ENCODE data around the gene LMO2.
"Not testable (repeated sequence)": the region's sequence is repeated elsewhere in the genome, so short reads cannot be mapped to it uniquely, and the experiment has no call there.

The LMO2 gene

GRCh38 chr11:33843018-33843417 lies 48.9 kb downstream of the LMO2 start:
- Histone ChIP-seq H3K27me3 (replicated peaks; ENCODE audit: control insufficient read depth, insufficient read depth, low read length, poor library complexity, severe bottlenecking) (no peaks in the 10 kb centered on the region), H3K4me3 (ENCODE audit: insufficient read depth, low read depth, low read length, poor library complexity, severe bottlenecking) (no peak overlapping the region), H3K27ac (ENCODE audit: insufficient read depth, low read length, poor library complexity, severe bottlenecking) (no peak overlapping the region), H3K9me3 (ENCODE audit: control insufficient read depth, low read length) (no peaks in the 10 kb centered on the region), H3K36me3 (ENCODE audit: control insufficient read depth, insufficient read depth, low read length) (no peaks in the 10 kb centered on the region), H3K4me1 (ENCODE audit: control insufficient read depth, insufficient read depth, low read length, poor library complexity, severe bottlenecking) (no peaks in the 10 kb centered on the region)
- no peak for DNase-seq

GRCh38 chr11:33842236-33842915 lies 49.5 kb downstream of the LMO2 start:
- no peak for DNase-seq
- Histone ChIP-seq H3K4me1 (ENCODE audit: control insufficient read depth, insufficient read depth, low read length, poor library complexity, severe bottlenecking) (no peaks in the 10 kb centered on the region), H3K27ac (ENCODE audit: insufficient read depth, low read length, poor library complexity, severe bottlenecking) (no peak overlapping the region), H3K4me3 (ENCODE audit: insufficient read depth, low read depth, low read length, poor library complexity, severe bottlenecking) (no peak overlapping the region), H3K27me3 (replicated peaks; ENCODE audit: control insufficient read depth, insufficient read depth, low read length, poor library complexity, severe bottlenecking) (no peaks in the 10 kb centered on the region), H3K9me3 (ENCODE audit: control insufficient read depth, low read length) (no peaks in the 10 kb centered on the region), H3K36me3 (ENCODE audit: control insufficient read depth, insufficient read depth, low read length) (no peaks in the 10 kb centered on the region)

GRCh38 chr11:33838234-33838633 lies 53.6 kb downstream of the LMO2 start:
- not testable (repeated sequence) for H3K27ac ChIP-seq (ENCODE audit: insufficient read depth, low read length, poor library complexity, severe bottlenecking); H3K9me3 ChIP-seq (ENCODE audit: control insufficient read depth, low read length); H3K36me3 ChIP-seq (ENCODE audit: control insufficient read depth, insufficient read depth, low read length); H3K4me3 ChIP-seq (ENCODE audit: insufficient read depth, low read depth, low read length, poor library complexity, severe bottlenecking); DNase-seq; H3K27me3 ChIP-seq (replicated peaks; ENCODE audit: control insufficient read depth, insufficient read depth, low read length, poor library complexity, severe bottlenecking); H3K4me1 ChIP-seq (ENCODE audit: control insufficient read depth, insufficient read depth, low read length, poor library complexity, severe bottlenecking)

GRCh38 chr11:33837334-33837733 lies 54.5 kb downstream of the LMO2 start:
- not testable (repeated sequence) for H3K27me3 ChIP-seq (replicated peaks; ENCODE audit: control insufficient read depth, insufficient read depth, low read length, poor library complexity, severe bottlenecking); DNase-seq; H3K4me3 ChIP-seq (ENCODE audit: insufficient read depth, low read depth, low read length, poor library complexity, severe bottlenecking); H3K9me3 ChIP-seq (ENCODE audit: control insufficient read depth, low read length); H3K27ac ChIP-seq (ENCODE audit: insufficient read depth, low read length, poor library complexity, severe bottlenecking); H3K4me1 ChIP-seq (ENCODE audit: control insufficient read depth, insufficient read depth, low read length, poor library complexity, severe bottlenecking); H3K36me3 ChIP-seq (ENCODE audit: control insufficient read depth, insufficient read depth, low read length)

- Histone ChIP-seq H3K36me3 (ENCODE audit: control insufficient read depth, insufficient read depth, low read length) (no peaks in the 10 kb centered on the region), H3K4me3 (ENCODE audit: insufficient read depth, low read depth, low read length, poor library complexity, severe bottlenecking) (no peak overlapping the region), H3K27me3 (replicated peaks; ENCODE audit: control insufficient read depth, insufficient read depth, low read length, poor library complexity, severe bottlenecking) (peaks cover 12% of the 10 kb centered on the region), H3K27ac (ENCODE audit: insufficient read depth, low read length, poor library complexity, severe bottlenecking) (no peak overlapping the region), H3K9me3 (ENCODE audit: control insufficient read depth, low read length) (no peaks in the 10 kb centered on the region), H3K4me1 (ENCODE audit: control insufficient read depth, insufficient read depth, low read length, poor library complexity, severe bottlenecking) (no peaks in the 10 kb centered on the region)
- no peak for DNase-seq
These were observed 56.6 kb downstream of the LMO2 start for GRCh38 chr11:33835143-33835878.

GRCh38 chr11:33832676-33833075 lies 59.2 kb downstream of the LMO2 start:
- H3K27ac ChIP-seq (ENCODE audit: insufficient read depth, low read length, poor library complexity, severe bottlenecking), result no peak overlapping the region
- no peak overlapping the region for H3K4me3 ChIP-seq (ENCODE audit: insufficient read depth, low read depth, low read length, poor library complexity, severe bottlenecking)
- peaks cover 29% of the 10 kb centered on the region for H3K27me3 ChIP-seq (replicated peaks; ENCODE audit: control insufficient read depth, insufficient read depth, low read length, poor library complexity, severe bottlenecking)
- no peak for DNase-seq
- no peaks in the 10 kb centered on the region for H3K36me3 ChIP-seq (ENCODE audit: control insufficient read depth, insufficient read depth, low read length)
- peaks cover 6% of the 10 kb centered on the region for H3K4me1 ChIP-seq (ENCODE audit: control insufficient read depth, insufficient read depth, low read length, poor library complexity, severe bottlenecking)
- H3K9me3 ChIP-seq (ENCODE audit: control insufficient read depth, low read length), result no peaks in the 10 kb centered on the region

GRCh38 chr11:33830903-33831648 lies 60.8 kb downstream of the LMO2 start:
- no peak overlapping the region for H3K27ac ChIP-seq (ENCODE audit: insufficient read depth, low read length, poor library complexity, severe bottlenecking)
- no peak for DNase-seq
- H3K4me1 ChIP-seq (ENCODE audit: control insufficient read depth, insufficient read depth, low read length, poor library complexity, severe bottlenecking), result peaks cover 6% of the 10 kb centered on the region
- H3K9me3 ChIP-seq (ENCODE audit: control insufficient read depth, low read length), result no peaks in the 10 kb centered on the region
- no peak overlapping the region for H3K4me3 ChIP-seq (ENCODE audit: insufficient read depth, low read depth, low read length, poor library complexity, severe bottlenecking)
- H3K36me3 ChIP-seq (ENCODE audit: control insufficient read depth, insufficient read depth, low read length), result no peaks in the 10 kb centered on the region
- H3K27me3 ChIP-seq (replicated peaks; ENCODE audit: control insufficient read depth, insufficient read depth, low read length, poor library complexity, severe bottlenecking), result peaks cover 36% of the 10 kb centered on the region

GRCh38 chr11:33829430-33830141 lies 62.3 kb downstream of the LMO2 start:
- peak; percentile 8 to 42 (median 12) for DNase-seq
- Histone ChIP-seq H3K36me3 (ENCODE audit: control insufficient read depth, insufficient read depth, low read length) (no peaks in the 10 kb centered on the region), H3K4me1 (ENCODE audit: control insufficient read depth, insufficient read depth, low read length, poor library complexity, severe bottlenecking) (peaks cover 6% of the 10 kb centered on the region), H3K27me3 (replicated peaks; ENCODE audit: control insufficient read depth, insufficient read depth, low read length, poor library complexity, severe bottlenecking) (peaks cover 36% of the 10 kb centered on the region), H3K9me3 (ENCODE audit: control insufficient read depth, low read length) (no peaks in the 10 kb centered on the region), H3K27ac (ENCODE audit: insufficient read depth, low read length, poor library complexity, severe bottlenecking) (no peak overlapping the region), H3K4me3 (ENCODE audit: insufficient read depth, low read depth, low read length, poor library complexity, severe bottlenecking) (peak overlapping the region; percentile 26)

GRCh38 chr11:33828604-33829429 lies 63.1 kb downstream of the LMO2 start:
- Histone ChIP-seq H3K36me3 (ENCODE audit: control insufficient read depth, insufficient read depth, low read length) (no peaks in the 10 kb centered on the region), H3K4me3 (ENCODE audit: insufficient read depth, low read depth, low read length, poor library complexity, severe bottlenecking) (peak overlapping the region; percentile 26), H3K4me1 (ENCODE audit: control insufficient read depth, insufficient read depth, low read length, poor library complexity, severe bottlenecking) (peaks cover 6% of the 10 kb centered on the region), H3K27me3 (replicated peaks; ENCODE audit: control insufficient read depth, insufficient read depth, low read length, poor library complexity, severe bottlenecking) (peaks cover 36% of the 10 kb centered on the region), H3K27ac (ENCODE audit: insufficient read depth, low read length, poor library complexity, severe bottlenecking) (no peak overlapping the region), H3K9me3 (ENCODE audit: control insufficient read depth, low read length) (no peaks in the 10 kb centered on the region)
- DNase-seq, result no peak
